Measurements from ENCODE around the gene ANKRD10. TPM values are rescaled to one million over a fixed set of nuclear protein-coding genes. Genes with fewer than 3 reads are reported as not detected.
A peak's percentile ranks its signal among the peaks of the same experiment; 100 is the strongest.

The ANKRD10 gene
- total RNA-seq, 1 donor from 2014 or later: 212 TPM

GRCh38 chr13:110863685-110864084, 51.2 kb downstream of the ANKRD10 start:
- H3K27ac ChIP-seq: no peak overlapping the region
- Mint-ChIP-seq H3K27me3 (ENCODE audit: insufficient read depth, low read depth) (no peaks in the 10 kb centered on the region), H3K4me3 (no peak overlapping the region), H3K27ac (peak overlapping the region; percentile 81), H3K4me1 (peaks cover 14% of the 10 kb centered on the region), H3K9me3 (no peaks in the 10 kb centered on the region), H3K36me3 (no peaks in the 10 kb centered on the region)
- H3K4me3 ChIP-seq: no peak overlapping the region
- H3K4me1 ChIP-seq: no peaks in the 10 kb centered on the region
- H3K36me3 ChIP-seq: no peaks in the 10 kb centered on the region
- no peaks in the 10 kb centered on the region for H3F3A ChIP-seq (ENCODE audit: low read depth)
- no peak overlapping the region for H3K9ac ChIP-seq
- DNase-seq (ENCODE audit: low spot score): no peak
- H3K27me3 ChIP-seq: no peaks in the 10 kb centered on the region
- H3K79me2 ChIP-seq (ENCODE audit: low read depth): no peaks in the 10 kb centered on the region
- no peaks in the 10 kb centered on the region for H4K20me1 ChIP-seq (ENCODE audit: low read depth)
- no peak overlapping the region for H3K4me2 ChIP-seq
- H2AFZ ChIP-seq (replicated peaks): peak overlapping the region; percentile 80
- TF ChIP-seq EZH2 (IDR thresholded peaks at IDR 0.05): no peak
- no peak for TF ChIP-seq EZH2phosphoT487 (IDR thresholded peaks at IDR 0.05)
- no peak for TF ChIP-seq CTCF (IDR thresholded peaks at IDR 0.05)
- H3K9me3 ChIP-seq (ENCODE audit: low read depth): no peaks in the 10 kb centered on the region

- H4K20me1 ChIP-seq (ENCODE audit: low read depth): no peaks in the 10 kb centered on the region
- no peak overlapping the region for H3K27ac ChIP-seq
- no peaks in the 10 kb centered on the region for H3K9me3 ChIP-seq (ENCODE audit: low read depth)
- TF ChIP-seq CTCF (IDR thresholded peaks at IDR 0.05) (no peak), EZH2phosphoT487 (IDR thresholded peaks at IDR 0.05) (no peak), EZH2 (IDR thresholded peaks at IDR 0.05) (no peak)
- H3K4me2 ChIP-seq: no peak overlapping the region
- peaks cover 3% of the 10 kb centered on the region for H3K9me3 Mint-ChIP-seq
- no peaks in the 10 kb centered on the region for H3K36me3 Mint-ChIP-seq
- H3K36me3 ChIP-seq: no peaks in the 10 kb centered on the region
- H3K4me1 ChIP-seq: no peaks in the 10 kb centered on the region
- H3K27ac Mint-ChIP-seq: no peak overlapping the region
- H2AFZ ChIP-seq (replicated peaks): no peak overlapping the region
- H3K4me1 Mint-ChIP-seq: peaks cover 13% of the 10 kb centered on the region
- H3F3A ChIP-seq (ENCODE audit: low read depth): no peaks in the 10 kb centered on the region
- H3K27me3 ChIP-seq: no peaks in the 10 kb centered on the region
- no peak overlapping the region for H3K4me3 ChIP-seq
- H3K4me3 Mint-ChIP-seq: no peak overlapping the region
- H3K79me2 ChIP-seq (ENCODE audit: low read depth): no peaks in the 10 kb centered on the region
- H3K27me3 Mint-ChIP-seq (ENCODE audit: insufficient read depth, low read depth): peaks cover under 1% of the 10 kb centered on the region
- no peak overlapping the region for H3K9ac ChIP-seq
- DNase-seq (ENCODE audit: low spot score): no peak
Measured at GRCh38 chr13:110860983-110861382, 53.9 kb downstream of the ANKRD10 start.

GRCh38 chr13:110856942-110857835, 57.7 kb downstream of the ANKRD10 start:
- H3K4me1 ChIP-seq: peaks cover 6% of the 10 kb centered on the region
- H3K4me3 ChIP-seq: no peak overlapping the region
- H4K20me1 ChIP-seq (ENCODE audit: low read depth): no peaks in the 10 kb centered on the region
- H3K36me3 ChIP-seq: no peaks in the 10 kb centered on the region
- H3K4me2 ChIP-seq: no peak overlapping the region
- H3K4me3 Mint-ChIP-seq: no peak overlapping the region
- H3F3A ChIP-seq (ENCODE audit: low read depth): peaks cover 14% of the 10 kb centered on the region
- H3K9ac ChIP-seq: no peak overlapping the region
- no peak overlapping the region for H3K27ac Mint-ChIP-seq
- H3K79me2 ChIP-seq (ENCODE audit: low read depth): no peaks in the 10 kb centered on the region
- TF ChIP-seq EZH2phosphoT487 (IDR thresholded peaks at IDR 0.05) (no peak), CTCF (IDR thresholded peaks at IDR 0.05) (no peak), EZH2 (IDR thresholded peaks at IDR 0.05) (no peak)
- peaks cover 9% of the 10 kb centered on the region for H3K9me3 Mint-ChIP-seq
- H3K27me3 ChIP-seq: no peaks in the 10 kb centered on the region
- no peak overlapping the region for H2AFZ ChIP-seq (replicated peaks)
- no peak overlapping the region for H3K27ac ChIP-seq
- H3K9me3 ChIP-seq (ENCODE audit: low read depth): no peaks in the 10 kb centered on the region
- H3K36me3 Mint-ChIP-seq: no peaks in the 10 kb centered on the region
- H3K27me3 Mint-ChIP-seq (ENCODE audit: insufficient read depth, low read depth): peaks cover 2% of the 10 kb centered on the region
- no peak for DNase-seq (ENCODE audit: low spot score)
- peaks cover 9% of the 10 kb centered on the region for H3K4me1 Mint-ChIP-seq
